ENCODE measurements around the gene MOSPD3.
"Not testable (repeated sequence)": the region's sequence is repeated elsewhere in the genome, so short reads cannot be mapped to it uniquely, and the experiment has no call there.

MOSPD3 gene

DNA sequence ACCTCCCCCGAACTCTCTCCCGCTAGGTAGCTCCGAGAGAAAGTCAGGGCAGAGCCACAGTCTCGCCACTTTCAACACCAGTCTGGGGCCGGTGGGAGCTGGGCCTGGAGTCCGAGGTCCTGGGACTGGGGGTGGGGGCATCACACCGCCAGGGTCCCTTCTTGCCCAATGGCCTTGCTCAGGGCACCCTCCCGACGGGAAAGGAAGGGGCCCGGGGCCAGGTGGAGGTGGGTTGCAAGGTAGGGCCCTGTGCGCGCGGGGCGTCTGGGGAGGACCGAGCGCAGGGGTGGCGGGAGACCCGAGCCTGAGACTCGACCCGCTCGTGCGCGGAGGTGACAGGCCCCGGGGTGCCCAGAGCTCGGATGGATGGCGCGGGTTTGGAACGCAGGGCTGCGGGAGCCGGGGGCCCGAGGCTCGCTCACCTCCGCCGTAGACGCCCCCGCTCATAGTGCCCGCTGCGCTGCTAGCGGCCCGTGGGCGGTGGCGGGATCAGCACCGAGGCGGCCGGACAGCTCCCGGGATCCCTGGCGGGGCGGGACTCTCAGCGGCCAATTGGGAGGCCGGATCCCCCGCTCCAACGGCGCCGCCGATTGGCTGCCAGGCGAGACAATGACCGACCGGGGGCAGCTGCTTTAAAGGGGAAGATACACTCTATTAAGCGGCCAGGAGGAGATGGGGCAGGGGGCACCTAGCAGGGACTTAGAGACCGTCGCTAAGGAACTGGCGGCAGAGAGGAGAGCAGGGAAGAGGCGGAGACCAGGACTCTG is 43.8 kb downstream of the MOSPD3 start, which contains the start of gene ACTL6B:
ACTL6B (minus strand) TSS at position 541 of the 767 bp plus-strand sequence; CDS start at position 447, 94 bp downstream.
- DNase-seq (ENCODE audit: insufficient read length, low spot score) = no peak
- FAIRE-seq = no peak

GRCh38 chr7:100662194-100662776 is 49.9 kb downstream of the MOSPD3 start:
- DNase-seq (ENCODE audit: insufficient read length, low spot score) = not testable (repeated sequence)

More at GRCh38 chr7:100662194-100662776, 49.9 kb downstream of the MOSPD3 start:
- not testable (repeated sequence) for FAIRE-seq
